Caco-2 (cell line): ENCODE data around the gene MSL1. TPM values are rescaled to one million over a fixed set of nuclear protein-coding genes. Genes with fewer than 3 reads are reported as not detected.

Experiments used
- BruUV-seq: library from RNA; stranded (reverse); fragments of 400-500 nt; replicated peaks from 2 replicates; lab custom pipeline; 2021; lab: Mats Ljungman, UMichigan
- CTCF ChIA-PET: fragments of 300-600 bp; sonication (Branson Sonifier 250); formaldehyde crosslinking; loops from one replicate; lab custom pipeline; 2022; ENCODE audit warnings: antibody characterized with exemption; lab: Charles Lee
- POLR2A ChIA-PET: fragments of 300-600 bp; sonication (Branson Sonifier 250); formaldehyde crosslinking; loops from one replicate; lab custom pipeline; 2022; ENCODE audit warnings: antibody characterized with exemption; lab: Charles Lee
- DNase-seq, 2 experiments: peaks; one replicate each; pipeline versions ENCODE4 v3.0.0 to v3.0.0-alpha.2; 2020 to 2022
- H3K27me3 ChIP-seq: replicated peaks from 2 replicates; pipeline ENCODE4 v1.6.0; 2011; ENCODE audit warnings: low read length; ENCODE audit not compliant: control insufficient read depth, insufficient read depth
- H3K36me3 ChIP-seq: 2 replicates; pipeline ENCODE4 v1.5.1; 2011; ENCODE audit warnings: low read length; ENCODE audit not compliant: control insufficient read depth, insufficient read depth
- H3K4me1 ChIP-seq: fragments of 250-450 bp; sonication (Bioruptor Pico); 2 replicates; pipeline ENCODE4 v1.5.1; 2020; ENCODE audit warnings: mild to moderate bottlenecking
- H3K4me3 ChIP-seq: 2 replicates; pipeline ENCODE4 v1.5.1; 2011; ENCODE audit warnings: low read depth, mild to moderate bottlenecking, control low read depth, low read length
- H3K9me3 ChIP-seq: fragments of 250-450 bp; sonication (Bioruptor Pico); 2 replicates; pipeline ENCODE4 v1.5.1; 2020; ENCODE audit warnings: mild to moderate bottlenecking, moderate library complexity
- H3K27ac Mint-ChIP-seq: one replicate; pipeline ENCODE4 v1.8.0; 2022; ENCODE audit warnings: mixed read lengths; ENCODE audit not compliant: unreplicated experiment
- H3K27me3 Mint-ChIP-seq: one replicate; pipeline ENCODE4 v1.8.0; 2022; ENCODE audit warnings: mixed read lengths; ENCODE audit not compliant: insufficient read depth, unreplicated experiment
- H3K36me3 Mint-ChIP-seq: one replicate; pipeline ENCODE4 v1.8.0; 2022; ENCODE audit warnings: mild to moderate bottlenecking, mixed read lengths; ENCODE audit not compliant: insufficient read depth, unreplicated experiment
- H3K4me1 Mint-ChIP-seq: one replicate; pipeline ENCODE4 v1.8.0; 2022; ENCODE audit warnings: low read depth, mixed read lengths; ENCODE audit not compliant: unreplicated experiment
- H3K4me3 Mint-ChIP-seq: one replicate; pipeline ENCODE4 v1.8.0; 2022; ENCODE audit warnings: mild to moderate bottlenecking, moderate library complexity, mixed read lengths; ENCODE audit not compliant: unreplicated experiment
- H3K9me3 Mint-ChIP-seq: one replicate; pipeline ENCODE4 v1.8.0; 2022; ENCODE audit warnings: mixed read lengths; ENCODE audit not compliant: unreplicated experiment
- intact Hi-C: fragments of 100-400 bp; cut with micrococcal nuclease; formaldehyde crosslinking; loops from one replicate; pipeline ENCODE4 v1.10.0; 2022; ENCODE audit not compliant: unreplicated experiment
- total RNA-seq: library from RNA; stranded (reverse); gene quantifications from 2 replicates; pipeline ENCODE4 v1.2.3, GENCODE V29; 2022
- TF ChIP-seq, protein P1 (sequence below), 2 experiments: fragments of 200-600 bp in 1 of 2; IDR thresholded peaks; 1 replicate in 1 of 2; 2 replicates in 1 of 2; pipeline versions ENCODE4 v1.5.1 to v1.8.0; 2011 to 2022; ENCODE audit warnings: antibody characterized with exemption in 1 of 2, control low read depth in 1 of 2, inconsistent platforms in 1 of 2, low read depth in 1 of 2, low read length in 1 of 2, mild to moderate bottlenecking in 1 of 2, moderate library complexity in 1 of 2; ENCODE audit not compliant: insufficient read depth in 1 of 2, severe bottlenecking in 1 of 2, unreplicated experiment in 1 of 2

The MSL1 gene
- total RNA-seq, 1 experiment from 2014 or later, result 82.6 TPM

DNA sequence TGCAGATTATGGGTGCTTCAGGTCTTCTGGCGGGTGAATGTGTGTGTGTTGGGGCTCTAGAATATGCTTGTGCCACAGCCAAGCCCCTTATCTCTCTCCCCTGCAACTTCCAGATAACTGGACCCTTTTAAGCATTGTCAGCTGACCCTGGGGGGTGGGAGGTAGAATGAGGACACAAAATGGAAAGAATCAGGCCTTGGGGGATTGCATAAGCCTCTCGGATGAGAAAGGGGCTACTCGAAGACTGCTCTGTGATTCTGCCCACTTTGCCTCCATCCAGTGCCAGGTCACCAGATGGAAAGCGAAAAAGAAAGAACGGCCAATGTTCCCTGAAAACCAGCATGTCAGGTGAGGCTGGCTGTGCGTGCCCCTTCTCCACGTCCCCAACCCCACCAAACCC lies 45.2 kb upstream of the MSL1 start:
- no peak overlapping the region for H3K4me3 ChIP-seq
- no peak for DNase-seq
- Mint-ChIP-seq H3K4me3 (no peak overlapping the region), H3K27ac (no peak overlapping the region), H3K36me3 (peaks cover 5% of the 10 kb centered on the region), H3K9me3 (no peaks in the 10 kb centered on the region), H3K27me3 (no peaks in the 10 kb centered on the region), H3K4me1 (peaks cover 23% of the 10 kb centered on the region)
- peaks cover 37% of the 10 kb centered on the region for H3K4me1 ChIP-seq
- intact Hi-C loops, result loop anchor here (5.0 kb wide), 1 partner anchor 64 kb away; no protein-coding TSS in a partner anchor
- H3K36me3 ChIP-seq, result peaks cover 3% of the 10 kb centered on the region
- BruUV-seq, result no TSS peak
- ChIA-PET CTCF (interaction anchor here (1.8 to 2.4 kb wide), 5 partner anchors 10 to 38 kb away, joined by 10 to 66 read pairs (median 17); partner anchors contain the start of gene THRA), POLR2A (no interaction called here)
- TF ChIP-seq, protein P1, sequence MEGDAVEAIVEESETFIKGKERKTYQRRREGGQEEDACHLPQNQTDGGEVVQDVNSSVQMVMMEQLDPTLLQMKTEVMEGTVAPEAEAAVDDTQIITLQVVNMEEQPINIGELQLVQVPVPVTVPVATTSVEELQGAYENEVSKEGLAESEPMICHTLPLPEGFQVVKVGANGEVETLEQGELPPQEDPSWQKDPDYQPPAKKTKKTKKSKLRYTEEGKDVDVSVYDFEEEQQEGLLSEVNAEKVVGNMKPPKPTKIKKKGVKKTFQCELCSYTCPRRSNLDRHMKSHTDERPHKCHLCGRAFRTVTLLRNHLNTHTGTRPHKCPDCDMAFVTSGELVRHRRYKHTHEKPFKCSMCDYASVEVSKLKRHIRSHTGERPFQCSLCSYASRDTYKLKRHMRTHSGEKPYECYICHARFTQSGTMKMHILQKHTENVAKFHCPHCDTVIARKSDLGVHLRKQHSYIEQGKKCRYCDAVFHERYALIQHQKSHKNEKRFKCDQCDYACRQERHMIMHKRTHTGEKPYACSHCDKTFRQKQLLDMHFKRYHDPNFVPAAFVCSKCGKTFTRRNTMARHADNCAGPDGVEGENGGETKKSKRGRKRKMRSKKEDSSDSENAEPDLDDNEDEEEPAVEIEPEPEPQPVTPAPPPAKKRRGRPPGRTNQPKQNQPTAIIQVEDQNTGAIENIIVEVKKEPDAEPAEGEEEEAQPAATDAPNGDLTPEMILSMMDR (IDR thresholded peaks at IDR 0.05; ENCODE audit: insufficient read depth in 1 of 2, low read depth in 1 of 2, low read length in 1 of 2, severe bottlenecking in 1 of 2, unreplicated experiment in 1 of 2), result no peak
- H3K27me3 ChIP-seq, result no peaks in the 10 kb centered on the region
- H3K9me3 ChIP-seq, result no peaks in the 10 kb centered on the region

DNA sequence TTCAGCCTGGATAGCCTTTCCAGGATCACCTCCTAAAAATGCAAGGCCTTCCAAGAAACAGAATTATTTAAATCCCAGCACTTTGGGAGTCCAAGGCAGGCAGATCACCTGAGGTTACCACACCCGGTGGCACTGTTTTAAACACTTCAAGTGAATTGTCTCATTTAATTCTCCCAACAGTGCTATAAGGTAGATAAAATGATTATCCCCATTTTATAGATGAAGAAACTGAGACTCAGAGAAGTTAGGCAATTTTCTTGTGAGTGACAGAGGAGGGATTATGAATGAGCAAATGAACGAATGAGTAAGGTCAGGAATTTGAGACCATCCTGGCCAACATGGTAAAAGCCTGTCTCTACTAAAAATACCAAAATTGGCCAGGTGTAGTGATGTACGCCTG lies 42.2 kb upstream of the MSL1 start:
- H3K4me3 Mint-ChIP-seq, result no peak overlapping the region
- peaks cover 13% of the 10 kb centered on the region for H3K36me3 Mint-ChIP-seq
- TF ChIP-seq, protein P1 (IDR thresholded peaks at IDR 0.05; ENCODE audit: insufficient read depth in 1 of 2, low read depth in 1 of 2, low read length in 1 of 2, severe bottlenecking in 1 of 2, unreplicated experiment in 1 of 2), result no peak
- BruUV-seq, result no TSS peak
- no peaks in the 10 kb centered on the region for H3K9me3 Mint-ChIP-seq
- H3K27me3 Mint-ChIP-seq, result no peaks in the 10 kb centered on the region
- H3K4me1 ChIP-seq, result peaks cover 13% of the 10 kb centered on the region
- H3K27ac Mint-ChIP-seq, result no peak overlapping the region
- H3K4me1 Mint-ChIP-seq, result peaks cover 7% of the 10 kb centered on the region
- H3K4me3 ChIP-seq, result no peak overlapping the region
- CTCF ChIA-PET, result no interaction called here
- DNase-seq, result no peak
- H3K9me3 ChIP-seq, result no peaks in the 10 kb centered on the region
- peaks cover 3% of the 10 kb centered on the region for H3K36me3 ChIP-seq
- H3K27me3 ChIP-seq, result no peaks in the 10 kb centered on the region
- POLR2A ChIA-PET, result no interaction called here
- intact Hi-C loops, result loop anchor here (5.0 kb wide), 1 partner anchor 67 kb away; no protein-coding TSS in a partner anchor

DNA sequence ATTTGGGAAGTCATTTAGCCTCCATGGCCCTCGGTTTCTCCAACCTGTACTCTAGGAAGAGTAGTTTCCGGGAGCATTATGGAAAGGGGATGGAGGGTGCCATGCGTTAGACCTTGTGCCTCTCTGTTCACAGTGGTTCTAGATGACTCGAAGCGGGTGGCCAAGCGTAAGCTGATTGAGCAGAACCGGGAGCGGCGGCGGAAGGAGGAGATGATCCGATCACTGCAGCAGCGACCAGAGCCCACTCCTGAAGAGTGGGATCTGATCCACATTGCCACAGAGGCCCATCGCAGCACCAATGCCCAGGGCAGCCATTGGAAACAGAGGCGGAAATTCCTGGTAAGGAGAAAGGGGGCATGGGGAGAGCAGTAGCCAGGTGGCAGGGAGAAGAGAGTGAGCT lies 37.3 kb upstream of the MSL1 start:
- Histone ChIP-seq H3K27me3 (no peaks in the 10 kb centered on the region), H3K9me3 (no peaks in the 10 kb centered on the region), H3K4me3 (no peak overlapping the region), H3K4me1 (no peaks in the 10 kb centered on the region), H3K36me3 (peaks cover 8% of the 10 kb centered on the region)
- Mint-ChIP-seq H3K36me3 (peaks cover 26% of the 10 kb centered on the region), H3K4me3 (no peak overlapping the region), H3K27me3 (no peaks in the 10 kb centered on the region), H3K9me3 (no peaks in the 10 kb centered on the region), H3K4me1 (no peaks in the 10 kb centered on the region), H3K27ac (peak overlapping the region; percentile 50)
- TF ChIP-seq, protein P1 (IDR thresholded peaks at IDR 0.05; ENCODE audit: insufficient read depth in 1 of 2, low read depth in 1 of 2, low read length in 1 of 2, severe bottlenecking in 1 of 2, unreplicated experiment in 1 of 2), result no peak
- no peak for DNase-seq
- CTCF ChIA-PET, result interaction anchor here (0.9 kb wide), 1 partner anchor 27 kb away, joined by 5 read pairs; no protein-coding TSS in a partner anchor
- no TSS peak for BruUV-seq
- POLR2A ChIA-PET, result no interaction called here
- intact Hi-C loops, result no loop called here
